HG03064 (cell line): ENCODE results near the gene RGPD6.
A peak's percentile ranks its signal among the peaks of the same experiment; 100 is the strongest.
"Not testable (repeated sequence)": the region's sequence is repeated elsewhere in the genome, so short reads cannot be mapped to it uniquely, and the experiment has no call there.

Source experiments
- ATAC-seq: cut with Tn5 transposase; IDR thresholded peaks from one replicate; pipeline ENCODE4 v1.9.1; 2021; ENCODE audit warnings: low read depth; ENCODE audit not compliant: unreplicated experiment

RGPD6 gene

GRCh38 chr2:110482697-110483096, 94.3 kb downstream of the RGPD6 start:
- not testable (repeated sequence) for ATAC-seq

GRCh38 chr2:110481200-110481599, 95.8 kb downstream of the RGPD6 start:
- not testable (repeated sequence) for ATAC-seq

GRCh38 chr2:110480084-110480483, 96.9 kb downstream of the RGPD6 start:
- not testable (repeated sequence) for ATAC-seq

DNA sequence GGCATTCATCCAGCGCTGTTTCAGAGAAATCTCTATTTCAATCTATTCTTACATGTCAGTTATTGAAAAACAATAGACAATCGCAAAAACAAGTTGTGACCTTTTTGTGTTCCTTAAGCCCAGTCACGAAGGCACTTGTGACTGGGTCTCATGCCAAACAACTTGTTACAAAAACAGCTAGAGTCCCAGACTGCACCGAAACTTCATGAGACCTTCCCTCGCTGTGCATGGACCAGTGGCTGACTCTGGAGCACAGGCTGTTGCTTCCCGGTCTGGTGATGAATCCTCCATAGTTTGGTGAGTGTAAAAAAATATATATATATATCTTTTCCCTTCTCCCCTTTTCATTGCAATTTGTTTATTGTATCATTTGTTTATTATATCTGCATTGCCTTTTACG, 99.7 kb downstream of the RGPD6 start:
- not testable (repeated sequence) for ATAC-seq

DNA sequence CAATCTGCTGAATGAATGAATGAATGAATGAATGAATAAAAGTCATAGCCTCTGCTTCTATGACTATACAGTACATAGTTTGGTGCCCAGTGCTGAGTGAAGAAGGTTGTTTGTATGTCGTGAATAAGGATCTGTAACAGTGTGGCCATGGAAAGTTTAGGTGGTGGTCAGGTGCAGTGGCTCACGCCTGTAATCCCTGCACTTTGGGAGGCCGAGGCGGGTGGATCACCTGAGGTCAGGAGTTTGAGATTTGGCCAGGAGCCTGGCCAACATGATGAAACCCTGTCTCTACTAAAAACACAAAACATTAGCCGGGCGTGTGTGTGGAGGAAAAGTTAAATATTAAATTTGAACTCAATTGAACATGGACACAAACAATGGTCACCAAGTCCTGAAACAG, 100.1 kb downstream of the RGPD6 start:
- ATAC-seq, result not testable (repeated sequence)

- ATAC-seq, result not testable (repeated sequence)
These were observed 101.2 kb downstream of the RGPD6 start for GRCh38 chr2:110475627-110476359.

GRCh38 chr2:110474898-110475297, 102.1 kb downstream of the RGPD6 start:
- ATAC-seq, result peak; percentile 94

- not testable (repeated sequence) for ATAC-seq
These were observed 104.0 kb downstream of the RGPD6 start for GRCh38 chr2:110473059-110473358.

- ATAC-seq, result not testable (repeated sequence)
These were observed 104.6 kb downstream of the RGPD6 start, which contains the start of gene LIMS4 for GRCh38 chr2:110472171-110473058. LIMS4 (minus strand) TSS chr2:110472816; CDS start chr2:110472778, 38 bp downstream.

GRCh38 chr2:110468921-110469320, 108.1 kb downstream of the RGPD6 start:
- ATAC-seq, result not testable (repeated sequence)

GRCh38 chr2:110465312-110465711, 111.7 kb downstream of the RGPD6 start:
- ATAC-seq, result peak; percentile 78
